NCI-H187 (cell line): ENCODE data around the gene TCEA2.
"Not testable (repeated sequence)": the region's sequence is repeated elsewhere in the genome, so short reads cannot be mapped to it uniquely, and the experiment has no call there.

Experiments
- DNase-seq, 2 experiments: peaks; one replicate each; lab custom pipeline; 2025; lab: John Stamatoyannopoulos, UW

Gene TCEA2

GRCh38 chr20:64077876-64078551 lies 15.0 kb downstream of the TCEA2 start:
- no peak for DNase-seq

DNA sequence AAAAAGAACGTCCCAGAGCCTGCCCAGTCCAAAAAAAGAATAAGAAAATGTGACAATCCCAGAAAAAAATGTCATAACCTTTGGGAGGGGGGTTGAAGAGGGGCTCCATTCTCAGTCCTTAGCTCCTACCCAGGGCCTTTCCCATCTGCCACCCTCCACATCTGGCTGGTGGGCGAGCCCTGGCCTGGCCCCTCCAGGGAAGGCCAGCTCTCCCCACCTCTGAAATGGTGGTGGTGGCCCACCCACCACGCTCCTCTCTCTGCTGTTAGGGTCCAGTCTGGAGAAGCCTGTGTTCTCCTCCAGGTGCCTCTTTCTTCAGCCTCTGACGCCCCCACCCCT lies 15.9 kb downstream of the TCEA2 start:
- DNase-seq, result no peak

- peak in 1 of 2 experiments; percentile 31 for DNase-seq
These were observed 16.4 kb downstream of the TCEA2 start, which contains the start of gene RGS19 for GRCh38 chr20:64079273-64080012. Gene RGS19, minus strand, starts transcription at chr20:64079518. Its CDS starts 2,632 bp downstream, at chr20:64076886.

- no peak for DNase-seq
These were observed 17.2 kb downstream of the TCEA2 start, which contains the start of gene OPRL1 for GRCh38 chr20:64080013-64080812. Gene OPRL1, plus strand, starts transcription at chr20:64080082. Its CDS starts 12,639 bp downstream, at chr20:64092721.

DNA sequence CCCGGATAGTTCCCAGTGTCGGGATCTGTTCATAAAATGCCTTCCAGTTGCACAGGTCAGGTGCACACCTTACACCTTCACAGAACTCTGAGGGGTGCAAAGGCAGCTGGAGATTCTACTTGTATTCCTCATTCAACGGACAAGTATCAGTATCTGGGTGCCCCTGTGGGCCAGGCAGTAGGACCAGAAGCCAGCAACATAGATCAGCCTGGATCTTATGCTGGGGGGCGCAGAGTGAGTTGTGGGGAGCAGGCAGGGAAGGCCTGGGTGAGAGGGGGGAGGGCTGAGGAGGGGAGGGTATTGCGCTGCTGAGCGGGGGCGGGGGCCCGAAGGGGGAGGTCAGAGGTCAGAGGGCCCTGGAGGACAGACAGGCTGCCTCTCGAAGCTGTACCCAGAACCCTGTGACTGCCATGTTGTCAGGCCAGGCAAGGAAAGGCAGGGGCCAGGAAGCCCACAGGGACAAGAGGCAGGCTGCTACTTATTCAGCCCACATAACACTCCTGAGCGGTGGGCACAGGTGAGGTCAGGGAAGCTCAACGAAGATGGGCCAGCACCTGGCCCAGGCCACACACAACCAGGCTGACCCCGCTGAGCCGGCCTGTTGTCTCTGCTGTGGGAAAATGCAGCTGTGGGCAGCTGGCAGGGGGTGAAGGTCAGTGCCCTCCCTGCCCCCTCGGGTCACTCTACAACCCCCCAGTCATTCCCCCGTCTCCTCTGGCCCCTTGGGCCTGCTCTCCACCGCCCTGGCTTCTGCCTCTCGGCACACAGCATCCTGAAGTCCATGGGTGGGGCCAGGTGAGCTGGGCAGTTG lies 18.0 kb downstream of the TCEA2 start:
- DNase-seq, result no peak

- DNase-seq, result no peak
These were observed 18.6 kb downstream of the TCEA2 start for GRCh38 chr20:64081624-64081964.

DNA sequence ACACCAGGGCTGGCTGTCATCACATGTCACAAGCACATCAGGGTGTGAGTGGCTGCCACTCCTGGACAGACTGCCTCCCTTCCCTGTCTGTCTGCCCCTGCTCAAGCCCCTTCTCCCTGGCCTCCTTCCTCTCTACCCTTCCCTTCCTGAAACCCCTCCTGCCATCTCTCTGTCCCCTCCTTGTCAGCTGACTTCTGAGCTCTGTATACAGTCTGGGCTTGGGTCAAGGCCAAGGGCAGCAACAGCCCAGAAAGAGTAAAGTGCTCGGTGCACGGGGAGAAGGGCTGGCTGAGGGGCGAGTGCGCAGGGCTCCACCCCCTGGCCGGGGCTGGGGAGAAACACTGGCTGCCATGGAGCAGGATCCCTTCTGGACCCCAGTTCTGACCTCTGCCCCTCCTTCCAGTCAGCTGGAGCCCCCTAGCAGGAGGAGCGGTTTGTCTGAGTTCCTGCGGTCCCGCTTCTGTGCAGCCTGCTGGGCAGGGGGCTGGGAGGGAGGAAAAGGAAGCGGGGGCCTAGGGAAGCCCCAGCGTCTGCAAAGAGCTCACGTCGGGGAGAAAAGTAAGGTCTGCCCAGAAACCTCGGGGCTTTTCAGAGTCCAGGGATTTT lies 19.2 kb downstream of the TCEA2 start:
- no peak for DNase-seq

DNA sequence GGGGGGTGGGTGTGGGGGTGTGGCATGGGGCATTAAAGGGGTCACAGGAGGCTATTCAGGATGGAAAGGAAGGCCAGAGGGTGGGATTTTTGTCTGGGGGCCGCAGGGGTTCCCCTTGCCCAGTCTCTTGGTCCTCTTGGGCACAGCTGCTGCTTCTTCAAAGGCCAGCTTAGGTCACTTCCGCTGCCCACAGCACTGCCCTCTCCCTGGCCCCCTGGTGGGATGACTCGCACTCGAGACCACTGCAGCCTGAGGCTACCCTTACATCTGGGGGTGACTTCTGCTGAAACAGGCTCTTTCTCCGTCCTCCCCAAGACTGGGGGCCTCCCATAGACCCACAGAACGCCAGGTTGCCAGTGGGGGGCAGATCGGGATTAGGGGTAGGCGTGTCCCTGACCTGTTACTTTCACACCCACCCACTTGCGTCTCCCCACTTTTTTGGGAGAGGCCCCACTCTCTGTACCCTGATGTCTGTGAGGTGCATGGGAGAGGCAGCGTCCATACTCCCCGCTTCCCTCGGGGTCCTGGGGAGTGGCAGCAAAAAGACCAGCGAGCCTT lies 19.9 kb downstream of the TCEA2 start:
- no peak for DNase-seq

GRCh38 chr20:64083378-64083803 lies 20.4 kb downstream of the TCEA2 start:
- DNase-seq, result peak; percentile 61 to 73

DNA sequence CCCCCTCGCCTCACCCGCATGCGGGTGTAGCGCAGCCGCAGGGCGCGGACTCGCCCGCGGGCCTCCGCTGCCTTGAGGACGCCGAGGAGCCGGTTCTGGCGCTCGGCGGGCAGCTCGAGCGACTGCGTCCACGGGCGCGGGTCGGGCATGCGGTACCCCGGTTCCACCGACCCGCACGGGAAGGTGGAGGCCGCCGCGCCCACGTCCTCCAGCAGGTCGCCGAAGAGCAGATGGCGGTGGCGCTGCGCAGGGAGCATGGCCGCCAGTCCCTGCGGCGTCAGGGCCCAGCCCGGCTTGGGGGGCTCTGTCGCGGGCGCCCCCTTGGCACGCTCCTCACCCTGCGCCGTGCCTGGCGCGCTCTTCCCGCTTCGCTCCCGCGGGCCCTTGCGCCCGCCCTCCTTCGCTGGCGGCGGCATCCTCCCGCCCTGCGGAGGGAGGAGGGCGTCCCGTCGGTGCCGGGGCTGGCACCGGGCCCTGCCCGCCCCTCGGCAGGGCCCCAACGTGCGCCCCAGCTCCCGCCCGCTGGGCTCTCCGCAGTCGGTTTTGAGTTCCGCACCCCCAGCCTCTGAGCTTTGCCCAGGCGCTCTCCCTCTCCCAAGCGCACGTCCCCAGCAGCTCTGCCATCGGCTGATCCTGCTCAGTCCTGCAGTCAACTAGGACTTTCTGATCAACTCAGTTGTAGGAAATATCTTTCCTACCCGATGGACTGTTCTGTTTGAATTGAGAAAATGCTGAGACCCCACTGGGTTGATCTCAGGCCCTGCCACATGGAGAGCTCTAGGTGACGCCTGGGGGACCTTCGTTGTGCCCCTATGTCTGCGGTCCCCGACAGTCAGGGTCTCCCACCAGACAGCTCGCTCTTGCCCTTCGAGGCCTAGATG lies 21.0 kb downstream of the TCEA2 start, which contains the start of gene LKAAEAR1:
TSS of gene LKAAEAR1 (minus strand) at position 595 of the 881 bp plus-strand sequence. CDS start at position 416, 179 bp downstream.
- no peak for DNase-seq

DNA sequence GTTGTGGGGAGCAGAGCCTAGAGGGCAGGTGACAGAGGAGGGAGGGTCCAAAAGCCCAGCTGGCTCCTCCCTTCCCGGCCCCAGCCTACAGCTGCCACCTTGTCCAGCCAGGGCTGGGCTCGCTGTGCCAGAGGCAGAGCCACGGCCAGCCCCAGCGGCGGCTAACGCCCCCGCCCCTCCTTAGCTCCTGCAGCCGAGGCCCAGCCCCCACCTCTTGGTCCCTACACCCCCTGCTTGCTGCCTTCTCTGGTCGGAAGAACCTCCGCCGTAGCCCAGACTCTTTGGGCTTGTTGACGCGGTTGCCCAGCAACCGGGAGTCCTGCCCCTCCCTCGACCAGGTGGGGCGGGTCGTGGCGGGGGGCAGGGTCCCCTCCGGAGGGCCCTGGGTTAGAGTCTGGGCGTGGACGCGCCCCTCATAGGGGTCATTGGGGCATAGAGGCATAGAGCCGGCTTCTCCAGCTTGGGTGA lies 21.7 kb downstream of the TCEA2 start:
- DNase-seq, result no peak

DNA sequence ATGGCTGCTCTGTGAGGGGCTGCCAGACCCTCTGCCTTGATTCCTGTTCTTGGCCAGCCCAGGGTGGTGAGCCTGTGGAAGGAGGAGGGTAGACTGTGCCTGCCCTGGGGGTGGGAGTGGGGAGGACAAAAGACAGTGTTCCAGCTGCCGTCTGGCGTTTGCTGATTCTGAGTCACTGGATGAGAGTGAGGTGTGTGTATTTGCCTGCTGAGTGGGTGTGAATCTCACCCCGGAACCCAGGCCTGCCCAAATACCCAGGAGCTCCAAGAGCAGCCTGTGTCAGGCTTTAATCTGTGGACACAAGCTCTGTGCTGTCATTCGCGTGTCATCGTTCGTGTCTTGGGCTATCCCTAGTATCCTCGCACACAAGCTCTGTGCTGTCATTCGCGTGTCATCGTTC lies 23.8 kb downstream of the TCEA2 start:
- DNase-seq, result no peak

DNA sequence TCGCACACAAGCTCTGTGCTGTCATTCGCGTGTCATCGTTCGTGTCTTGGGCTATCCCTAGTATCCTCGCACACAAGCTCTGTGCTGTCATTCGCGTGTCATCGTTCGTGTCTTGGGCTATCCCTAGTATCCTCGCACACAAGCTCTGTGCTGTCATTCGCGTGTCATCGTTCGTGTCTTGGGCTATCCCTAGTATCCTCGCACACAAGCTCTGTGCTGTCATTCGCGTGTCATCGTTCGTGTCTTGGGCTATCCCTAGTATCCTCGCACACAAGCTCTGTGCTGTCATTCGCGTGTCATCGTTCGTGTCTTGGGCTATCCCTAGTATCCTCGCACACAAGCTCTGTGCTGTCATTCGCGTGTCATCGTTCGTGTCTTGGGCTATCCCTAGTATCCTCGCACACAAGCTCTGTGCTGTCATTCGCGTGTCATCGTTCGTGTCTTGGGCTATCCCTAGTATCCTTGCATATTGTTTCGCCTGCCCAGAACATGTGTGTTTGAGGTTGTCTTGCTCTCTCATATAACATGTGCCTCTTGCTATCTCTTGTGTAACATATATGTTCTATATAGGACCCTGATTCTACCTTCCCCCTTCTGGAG lies 24.3 kb downstream of the TCEA2 start:
- DNase-seq, result not testable (repeated sequence)

DNA sequence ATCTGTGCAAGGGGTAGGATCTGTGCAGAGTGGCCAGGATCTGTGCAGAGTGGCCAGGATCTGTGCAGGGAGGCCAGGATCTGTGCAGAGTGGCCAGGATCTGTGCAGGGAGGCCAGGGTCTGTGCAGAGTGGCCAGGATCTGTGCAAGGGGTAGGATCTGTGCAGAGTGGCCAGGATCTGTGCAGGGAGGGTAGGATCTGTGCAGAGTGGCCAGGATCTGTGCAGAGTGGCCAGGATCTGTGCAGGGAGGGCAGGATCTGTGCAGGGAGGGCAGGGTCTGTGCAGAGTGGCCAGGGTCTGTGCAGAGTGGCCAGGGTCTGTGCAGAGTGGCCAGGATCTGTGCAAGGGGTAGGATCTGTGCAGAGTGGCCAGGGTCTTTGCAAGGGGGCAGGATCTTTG lies 25.6 kb downstream of the TCEA2 start:
- not testable (repeated sequence) for DNase-seq

DNA sequence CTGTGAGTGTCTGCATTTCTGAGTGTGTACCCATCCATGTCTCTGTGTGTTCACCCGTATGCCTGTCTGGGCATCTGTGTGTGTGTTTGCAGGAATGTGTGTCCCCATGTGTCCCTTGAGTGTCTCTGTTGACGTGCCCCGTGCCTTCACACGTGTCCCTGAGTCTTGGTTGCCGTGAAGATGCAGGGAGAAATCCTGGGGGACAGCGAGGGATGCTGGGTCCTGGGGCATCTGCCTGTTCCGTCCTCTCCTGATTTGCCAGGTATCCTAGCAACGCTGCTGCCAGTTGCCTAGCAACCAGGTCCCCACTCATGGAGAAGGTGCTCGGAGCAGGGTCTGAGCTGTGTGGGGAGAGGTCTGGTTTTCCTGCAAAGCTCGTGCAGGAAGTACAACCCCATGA lies 27.2 kb downstream of the TCEA2 start:
- no peak for DNase-seq

GRCh38 chr20:64091340-64091739 lies 28.3 kb downstream of the TCEA2 start:
- no peak for DNase-seq

DNA sequence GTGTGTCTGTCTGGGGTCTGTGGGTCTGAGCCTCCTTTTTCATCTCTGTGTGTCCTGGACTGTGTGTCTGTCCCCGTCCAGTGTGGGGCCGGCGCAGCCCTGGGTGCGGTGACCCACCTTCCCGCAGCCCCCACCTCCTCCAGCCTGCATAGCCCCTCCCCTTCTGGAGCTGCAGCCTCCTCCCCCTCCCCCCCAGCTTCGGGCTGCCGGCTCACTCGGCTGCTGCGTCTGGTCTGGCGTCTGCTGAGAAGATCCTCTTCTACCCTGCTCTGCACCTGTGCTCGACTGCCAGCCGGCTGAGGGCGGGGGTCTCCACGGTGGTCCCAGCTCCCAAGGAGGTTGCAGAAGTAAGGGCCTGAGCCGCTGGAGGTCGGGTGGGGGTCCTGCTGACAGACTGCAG lies 28.8 kb downstream of the TCEA2 start:
- no peak for DNase-seq

DNA sequence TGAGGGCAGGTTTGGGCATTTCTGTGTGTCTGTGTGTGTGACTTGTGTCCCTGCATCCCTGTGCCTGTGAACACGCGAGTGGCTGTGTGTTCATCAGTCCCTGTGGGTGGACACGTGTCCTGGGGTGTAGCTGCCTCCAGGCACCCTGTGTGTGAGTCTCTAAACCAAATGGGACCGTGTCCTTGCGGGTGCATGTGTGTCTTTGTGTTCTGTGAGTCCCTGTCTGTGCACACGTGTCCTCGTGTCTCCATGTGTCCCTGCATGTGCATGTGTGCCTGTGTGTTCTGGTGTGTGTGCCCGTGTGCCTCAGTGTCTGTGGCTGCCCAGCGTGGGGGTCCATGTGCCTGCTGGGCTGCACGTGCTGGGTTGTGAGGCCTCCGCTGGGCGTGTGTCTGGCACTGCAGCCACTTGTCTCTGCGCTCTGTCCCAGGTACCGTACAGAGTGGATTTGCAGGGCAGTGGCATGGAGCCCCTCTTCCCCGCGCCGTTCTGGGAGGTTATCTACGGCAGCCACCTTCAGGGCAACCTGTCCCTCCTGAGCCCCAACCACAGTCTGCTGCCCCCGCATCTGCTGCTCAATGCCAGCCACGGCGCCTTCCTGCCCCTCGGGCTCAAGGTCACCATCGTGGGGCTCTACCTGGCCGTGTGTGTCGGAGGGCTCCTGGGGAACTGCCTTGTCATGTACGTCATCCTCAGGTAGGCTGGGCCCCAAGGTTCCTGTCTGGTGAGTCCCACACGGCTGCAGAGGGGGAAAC lies 29.4 kb downstream of the TCEA2 start:
- no peak for DNase-seq
